ENCODE results near the gene CIDEA. TPM values are rescaled to one million over a fixed set of nuclear protein-coding genes. Genes with fewer than 3 reads are reported as not detected.

CIDEA gene
- total RNA-seq, 1 experiment from 2014 or later, result not detected

DNA sequence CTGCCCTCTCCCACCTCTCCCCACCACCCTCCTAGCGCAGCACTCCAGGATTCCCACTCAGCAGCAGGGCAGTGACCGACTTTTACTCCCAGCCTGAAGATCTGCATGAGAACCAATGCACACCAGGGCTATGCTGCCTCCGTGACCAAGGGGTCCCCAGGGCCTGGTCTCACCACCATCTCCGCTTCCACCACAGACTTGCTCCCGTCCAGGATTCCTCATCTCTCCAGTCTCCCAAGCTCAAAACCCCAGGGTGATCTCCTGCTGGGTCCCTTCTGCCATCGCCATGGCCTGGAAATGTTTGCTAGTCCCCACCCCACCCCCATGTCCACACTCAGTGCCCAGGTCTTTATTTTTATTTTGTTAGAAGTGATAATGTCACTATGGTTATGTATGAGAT, 2.1 kb upstream of the CIDEA start:
- Histone ChIP-seq H3K79me1 (ENCODE audit: insufficient read depth, low read depth, low read length, poor library complexity, severe bottlenecking) (no peaks in the 10 kb centered on the region), H3T11ph (ENCODE audit: low read length) (no peak overlapping the region), H3K56ac (ENCODE audit: insufficient read length, low read depth, low read length) (no peak overlapping the region), H2BK20ac (ENCODE audit: low read depth, low read length, poor library complexity, severe bottlenecking) (no peak overlapping the region), H2AK5ac (ENCODE audit: insufficient read length, low read length) (no peak overlapping the region), H2AFZ (ENCODE audit: low read length) (no peak overlapping the region), H3K9me3 (ENCODE audit: control insufficient read depth, low read depth, low read length) (no peaks in the 10 kb centered on the region), H3K18ac (ENCODE audit: insufficient read length, low read depth, low read length) (no peak overlapping the region), H4K20me1 (ENCODE audit: control insufficient read depth, insufficient read depth, insufficient read length) (no peaks in the 10 kb centered on the region), H3K79me2 (ENCODE audit: insufficient read depth, low read length) (no peaks in the 10 kb centered on the region), H3K23me2 (ENCODE audit: insufficient read length, low read depth, low read length, poor library complexity, severe bottlenecking) (peaks cover 13% of the 10 kb centered on the region), H4K91ac (ENCODE audit: insufficient read length, low read depth, low read length) (no peak overlapping the region), H2BK15ac (ENCODE audit: low read depth, low read length) (no peak overlapping the region), H4K8ac (replicated peaks; ENCODE audit: insufficient read length, low read depth, low read length) (no peak overlapping the region), H3K23ac (ENCODE audit: insufficient read length, low read depth, low read length) (no peak overlapping the region), H2BK120ac (ENCODE audit: low read depth, low read length, poor library complexity, severe bottlenecking) (no peak overlapping the region), H2BK5ac (ENCODE audit: insufficient read length, low read length) (no peak overlapping the region), H3K27ac (ENCODE audit: insufficient read length, low read depth, low read length) (no peak overlapping the region), H3K9ac (ENCODE audit: extremely low read depth, insufficient read length, low read length) (no peak overlapping the region), H3K27me3 (ENCODE audit: insufficient read depth, low read length) (peaks cover 36% of the 10 kb centered on the region), H3K4me1 (ENCODE audit: insufficient read depth, low read length) (peaks cover 6% of the 10 kb centered on the region; the same call in 1 of the 2 replicates), H3K14ac (ENCODE audit: insufficient read depth, low read length) (no peak overlapping the region), H3K4me2 (ENCODE audit: insufficient read depth, insufficient read length, low read length) (no peak overlapping the region), H3K4ac (ENCODE audit: low read depth, low read length) (no peak overlapping the region), H4K5ac (ENCODE audit: insufficient read length, low read depth, low read length) (no peak overlapping the region), H2BK12ac (ENCODE audit: insufficient read length, low read depth, low read length) (no peak overlapping the region)
- Mint-ChIP-seq H3K4me1 (peaks cover 23 to 29% of the 10 kb centered on the region in 2 experiments), H3K27me3 (ENCODE audit: low read depth) (peaks cover 91% of the 10 kb centered on the region), H3K4me3 (no peak overlapping the region), H3K36me3 (ENCODE audit: insufficient read depth in 1 of 3, low read depth in 3 of 3) (no peaks in the 10 kb centered on the region; a peak in 1 of 7 replicates), H3K27ac (no peak overlapping the region), H3K9me3 (no peaks in the 10 kb centered on the region; a peak in 1 of 5 replicates)
- DNase-seq, result no peak
- WGBS (ENCODE audit: extremely low coverage, insufficient read length, low lambda C conversion rate), result no CpG with 5 or more reads among the region's 6 CpGs
- TF ChIP-seq, protein P1, sequence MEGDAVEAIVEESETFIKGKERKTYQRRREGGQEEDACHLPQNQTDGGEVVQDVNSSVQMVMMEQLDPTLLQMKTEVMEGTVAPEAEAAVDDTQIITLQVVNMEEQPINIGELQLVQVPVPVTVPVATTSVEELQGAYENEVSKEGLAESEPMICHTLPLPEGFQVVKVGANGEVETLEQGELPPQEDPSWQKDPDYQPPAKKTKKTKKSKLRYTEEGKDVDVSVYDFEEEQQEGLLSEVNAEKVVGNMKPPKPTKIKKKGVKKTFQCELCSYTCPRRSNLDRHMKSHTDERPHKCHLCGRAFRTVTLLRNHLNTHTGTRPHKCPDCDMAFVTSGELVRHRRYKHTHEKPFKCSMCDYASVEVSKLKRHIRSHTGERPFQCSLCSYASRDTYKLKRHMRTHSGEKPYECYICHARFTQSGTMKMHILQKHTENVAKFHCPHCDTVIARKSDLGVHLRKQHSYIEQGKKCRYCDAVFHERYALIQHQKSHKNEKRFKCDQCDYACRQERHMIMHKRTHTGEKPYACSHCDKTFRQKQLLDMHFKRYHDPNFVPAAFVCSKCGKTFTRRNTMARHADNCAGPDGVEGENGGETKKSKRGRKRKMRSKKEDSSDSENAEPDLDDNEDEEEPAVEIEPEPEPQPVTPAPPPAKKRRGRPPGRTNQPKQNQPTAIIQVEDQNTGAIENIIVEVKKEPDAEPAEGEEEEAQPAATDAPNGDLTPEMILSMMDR (conservative IDR thresholded peaks at IDR 0.05), result no peak
